Astrocyte (in vitro differentiated cells and primary cell): ENCODE data around the gene ACAA1. TPM values are rescaled to one million over a fixed set of nuclear protein-coding genes. Genes with fewer than 3 reads are reported as not detected.
"Not testable (repeated sequence)": the region's sequence is repeated elsewhere in the genome, so short reads cannot be mapped to it uniquely, and the experiment has no call there.

Experiments used
- DNase-seq: peaks from one replicate; pipeline ENCODE4 v3.0.0-alpha.2; 2010; ENCODE audit warnings: low read depth
- FAIRE-seq: peaks from 2 replicates; lab custom pipeline; 2011; peaks lifted over from hg19 to GRCh38; lab: Jason Lieb, UNC
- H2AFZ ChIP-seq: 2 replicates; pipeline ENCODE4 v1.6.0; 2012; ENCODE audit warnings: low read depth, low read length, inconsistent platforms
- H3K27ac ChIP-seq: 2 replicates; pipeline ENCODE4 v1.5.1; 2011; ENCODE audit warnings: low read depth, low read length, inconsistent platforms
- H3K27me3 ChIP-seq: 2 replicates; pipeline ENCODE4 v1.6.0; 2011; ENCODE audit warnings: low read length, inconsistent platforms; ENCODE audit not compliant: insufficient read depth
- H3K36me3 ChIP-seq: 2 replicates; pipeline ENCODE4 v1.5.1; 2011; ENCODE audit warnings: low read length, inconsistent platforms; ENCODE audit not compliant: insufficient read depth
- H3K4me1 ChIP-seq: 2 replicates; pipeline ENCODE4 v1.5.1; 2011; ENCODE audit warnings: low read length, inconsistent platforms; ENCODE audit not compliant: insufficient read depth
- H3K4me2 ChIP-seq: 2 replicates; pipeline ENCODE4 v1.6.0; 2012; ENCODE audit warnings: low read length, inconsistent platforms
- H3K4me3 ChIP-seq: 2 replicates; pipeline ENCODE4 v1.5.1; 2011; ENCODE audit warnings: low read depth, mild to moderate bottlenecking, low read length, inconsistent platforms; ENCODE audit not compliant: insufficient read depth
- H3K79me2 ChIP-seq: 2 replicates; pipeline ENCODE4 v1.6.0; 2012; ENCODE audit warnings: mild to moderate bottlenecking, low read length, inconsistent platforms; ENCODE audit not compliant: insufficient read depth
- H3K9ac ChIP-seq: 2 replicates; pipeline ENCODE4 v1.6.0; 2012; ENCODE audit warnings: mild to moderate bottlenecking, low read length, inconsistent platforms
- H3K9me3 ChIP-seq: 2 replicates; pipeline ENCODE4 v1.5.1; 2012; ENCODE audit warnings: low read depth, mild to moderate bottlenecking, low read length, inconsistent platforms; ENCODE audit not compliant: insufficient read depth
- H4K20me1 ChIP-seq: 2 replicates; pipeline ENCODE4 v1.6.0; 2012; ENCODE audit warnings: low read length, inconsistent platforms; ENCODE audit not compliant: insufficient read depth
- H3K27ac Mint-ChIP-seq: one replicate; pipeline ENCODE4 v1.8.0; 2021; ENCODE audit warnings: mild to moderate bottlenecking, mixed read lengths; ENCODE audit not compliant: unreplicated experiment
- H3K27me3 Mint-ChIP-seq: one replicate; pipeline ENCODE4 v1.8.0; 2021; ENCODE audit warnings: low read depth, mixed read lengths; ENCODE audit not compliant: unreplicated experiment
- H3K36me3 Mint-ChIP-seq: one replicate; pipeline ENCODE4 v1.8.0; 2021; ENCODE audit warnings: low read depth, mixed read lengths; ENCODE audit not compliant: unreplicated experiment
- H3K4me1 Mint-ChIP-seq: one replicate; pipeline ENCODE4 v1.8.0; 2021; ENCODE audit warnings: low read depth, mixed read lengths; ENCODE audit not compliant: unreplicated experiment
- H3K4me3 Mint-ChIP-seq: one replicate; pipeline ENCODE4 v1.8.0; 2021; ENCODE audit warnings: mild to moderate bottlenecking, moderate library complexity, mixed read lengths; ENCODE audit not compliant: unreplicated experiment
- H3K9me3 Mint-ChIP-seq: one replicate; pipeline ENCODE4 v1.8.0; 2021; ENCODE audit warnings: mild to moderate bottlenecking, mixed read lengths; ENCODE audit not compliant: unreplicated experiment
- CTCF ChIP-seq: IDR thresholded peaks from 2 replicates; pipeline ENCODE4 v1.5.1; 2011; ENCODE audit warnings: low read depth, mild to moderate bottlenecking, inconsistent platforms, low read length, moderate library complexity; ENCODE audit not compliant: insufficient read depth
- EZH2 ChIP-seq: IDR thresholded peaks from 2 replicates; pipeline ENCODE4 v1.6.1; 2012; ENCODE audit warnings: mild to moderate bottlenecking, low read length, inconsistent platforms; ENCODE audit not compliant: insufficient read depth
- total RNA-seq: library from RNA; stranded (reverse); gene quantifications from 2 replicates; pipeline ENCODE4 v1.2.1, GENCODE V29; 2021

ACAA1 gene
- total RNA-seq, 1 donor from 2014 or later, result 69.4 TPM

- Histone ChIP-seq H3K4me3 (peak overlapping the region; percentile 97), H3K9ac (peak overlapping the region; percentile 85), H3K79me2 (peaks cover 38% of the 10 kb centered on the region), H3K9me3 (no peaks in the 10 kb centered on the region), H3K27ac (peak overlapping the region; percentile 51), H4K20me1 (peaks cover 39% of the 10 kb centered on the region), H3K27me3 (no peaks in the 10 kb centered on the region), H3K36me3 (no peaks in the 10 kb centered on the region), H3K4me2 (peak overlapping the region; percentile 92), H3K4me1 (peaks cover 18% of the 10 kb centered on the region), H2AFZ (peak overlapping the region; percentile 91)
- H3K9me3 Mint-ChIP-seq, result no peaks in the 10 kb centered on the region
- peak overlapping the region; percentile 75 for H3K27ac Mint-ChIP-seq
- DNase-seq (no peak), FAIRE-seq (no peak)
- H3K4me1 Mint-ChIP-seq, result peaks cover 37% of the 10 kb centered on the region
- TF ChIP-seq EZH2 (no peak), CTCF (no peak)
- H3K27me3 Mint-ChIP-seq, result no peaks in the 10 kb centered on the region
- peak overlapping the region; percentile 93 for H3K4me3 Mint-ChIP-seq
- H3K36me3 Mint-ChIP-seq, result peaks cover 12% of the 10 kb centered on the region
Measured at GRCh38 chr3:38136393-38136776, 542 bp downstream of the ACAA1 start.

GRCh38 chr3:38135621-38136277 lies 1.2 kb downstream of the ACAA1 start:
- H3K36me3 ChIP-seq, H3K9me3 ChIP-seq, H3K27me3 ChIP-seq, H3K9me3 Mint-ChIP-seq, H2AFZ ChIP-seq, H3K27ac ChIP-seq, FAIRE-seq, H3K27me3 Mint-ChIP-seq, H3K36me3 Mint-ChIP-seq, DNase-seq: not testable (repeated sequence)
- H3K9ac ChIP-seq, result peak overlapping the region; percentile 85
- H3K4me1 Mint-ChIP-seq, result peaks cover 35% of the 10 kb centered on the region
- peaks cover 38% of the 10 kb centered on the region for H3K79me2 ChIP-seq
- H4K20me1 ChIP-seq, result peaks cover 45% of the 10 kb centered on the region
- H3K4me2 ChIP-seq, result peak overlapping the region; percentile 92
- peaks cover 18% of the 10 kb centered on the region for H3K4me1 ChIP-seq
- peak overlapping the region; percentile 75 for H3K27ac Mint-ChIP-seq
- peak overlapping the region; percentile 97 for H3K4me3 ChIP-seq
- peak overlapping the region; percentile 93 for H3K4me3 Mint-ChIP-seq

- not testable (repeated sequence) for H2AFZ ChIP-seq, H3K4me3 ChIP-seq, H3K9me3 Mint-ChIP-seq, DNase-seq, H3K27ac Mint-ChIP-seq, H3K36me3 Mint-ChIP-seq, FAIRE-seq, H3K9me3 ChIP-seq, H3K9ac ChIP-seq, H3K4me2 ChIP-seq, H3K27ac ChIP-seq, H3K27me3 ChIP-seq, H3K27me3 Mint-ChIP-seq
- H3K4me3 Mint-ChIP-seq, result peak overlapping the region; percentile 30
- H3K36me3 ChIP-seq, result peaks cover 11% of the 10 kb centered on the region
- H3K4me1 Mint-ChIP-seq, result peaks cover 29% of the 10 kb centered on the region
- H4K20me1 ChIP-seq, result peaks cover 48% of the 10 kb centered on the region
- peaks cover 28% of the 10 kb centered on the region for H3K79me2 ChIP-seq
- H3K4me1 ChIP-seq, result peaks cover 16% of the 10 kb centered on the region
Measured at GRCh38 chr3:38134517-38135143, 2.3 kb downstream of the ACAA1 start.
